CD14-positive monocyte (primary cell): Measurements from ENCODE around the gene PLS3. TPM values are rescaled to one million over a fixed set of nuclear protein-coding genes. Genes with fewer than 3 reads are reported as not detected.

Source experiments
- DNase-seq, 3 donors: peaks; one replicate each; pipeline ENCODE4 v3.0.0-alpha.2; 2011 to 2022
- H2AFZ ChIP-seq: 2 replicates; pipeline ENCODE4 v1.6.0; 2012; ENCODE audit warnings: mild to moderate bottlenecking, low read depth, low read length, inconsistent platforms; ENCODE audit not compliant: insufficient read depth, poor library complexity, severe bottlenecking
- H3K27ac ChIP-seq, 2 donors: 1 replicate in 1 of 2; 2 replicates in 1 of 2; pipeline ENCODE4 v1.5.1; 2012 to 2013; ENCODE audit warnings: low read length in 2 of 2, control low read depth in 1 of 2, inconsistent platforms in 1 of 2, low read depth in 1 of 2, mild to moderate bottlenecking in 1 of 2
- H3K27me3 ChIP-seq, 2 donors: one replicate each; pipeline versions ENCODE4 v1.6.0 to v1.6.1; 2011 to 2013; ENCODE audit warnings: low read length in 2 of 2; ENCODE audit not compliant: control insufficient read depth in 2 of 2, insufficient read depth in 2 of 2
- H3K36me3 ChIP-seq, 2 donors: replicated peaks in 1 of 2; 1 replicate in 1 of 2; 2 replicates in 1 of 2; pipeline versions ENCODE4 v1.5.1 to v1.6.1; 2012 to 2013; ENCODE audit warnings: low read length in 2 of 2, control low read depth in 1 of 2, inconsistent platforms in 1 of 2, mild to moderate bottlenecking in 1 of 2; ENCODE audit not compliant: insufficient read depth in 2 of 2, control insufficient read depth in 1 of 2
- H3K4me1 ChIP-seq, 2 donors: 1 replicate in 1 of 2; 2 replicates in 1 of 2; pipeline versions ENCODE4 v1.5.1 to v1.6.1; 2012 to 2013; ENCODE audit warnings: low read length in 2 of 2, control low read depth in 1 of 2, inconsistent platforms in 1 of 2, mild to moderate bottlenecking in 1 of 2, moderate library complexity in 1 of 2; ENCODE audit not compliant: insufficient read depth in 2 of 2, control insufficient read depth in 1 of 2
- H3K4me2 ChIP-seq: replicated peaks from 2 replicates; pipeline ENCODE3; 2012; ENCODE audit warnings: low read length, moderate library complexity, mild to moderate bottlenecking; ENCODE audit not compliant: poor library complexity, severe bottlenecking; ENCODE audit errors: extremely low read depth
- H3K4me3 ChIP-seq, 3 experiments: fragments of 200-600 bp in 1 of 3; sonication (generic) in 1 of 3; replicated peaks in 1 of 3; 1 replicate in 2 of 3; 2 replicates in 1 of 3; pipeline ENCODE4 v1.5.1; 2011 to 2013; ENCODE audit warnings: low read length in 3 of 3, mild to moderate bottlenecking in 3 of 3, control low read depth in 2 of 3, low read depth in 2 of 3, inconsistent platforms in 1 of 3, moderate library complexity in 1 of 3
- H3K79me2 ChIP-seq: 2 replicates; pipeline ENCODE4 v1.6.0; 2012; ENCODE audit warnings: mild to moderate bottlenecking, control low read depth, inconsistent platforms, low read length, moderate library complexity; ENCODE audit not compliant: insufficient read depth
- H3K9ac ChIP-seq: 2 replicates; pipeline ENCODE4 v1.6.0; 2017; ENCODE audit warnings: low read length, mild to moderate bottlenecking; ENCODE audit not compliant: insufficient read depth, poor library complexity, severe bottlenecking
- H3K9me3 ChIP-seq, 2 donors: replicated peaks in 1 of 2; 1 replicate in 1 of 2; 2 replicates in 1 of 2; pipeline versions ENCODE4 v1.5.1 to v1.6.1; 2012 to 2013; ENCODE audit warnings: low read length in 2 of 2, control low read depth in 1 of 2; ENCODE audit not compliant: control insufficient read depth in 1 of 2, insufficient read depth in 1 of 2
- H4K20me1 ChIP-seq: 2 replicates; pipeline ENCODE4 v1.6.0; 2012; ENCODE audit warnings: mild to moderate bottlenecking, low read length, control low read depth, moderate library complexity; ENCODE audit not compliant: insufficient read depth
- H3K27ac Mint-ChIP-seq, 7 donors: one replicate each; pipeline ENCODE4 v1.8.0; 2020; ENCODE audit warnings: mild to moderate bottlenecking in 7 of 7, mixed read lengths in 7 of 7, moderate library complexity in 6 of 7, inconsistent platforms in 2 of 7
- H3K27me3 Mint-ChIP-seq, 3 donors: one replicate each; pipeline ENCODE4 v1.8.0; 2021 to 2022; ENCODE audit warnings: low read depth in 3 of 3, mild to moderate bottlenecking in 3 of 3, mixed read lengths in 3 of 3, moderate library complexity in 3 of 3, inconsistent platforms in 1 of 3
- H3K36me3 Mint-ChIP-seq, 2 donors: one replicate each; pipeline ENCODE4 v1.8.0; 2020; ENCODE audit warnings: mixed read lengths in 2 of 2, inconsistent platforms in 1 of 2, mild to moderate bottlenecking in 1 of 2
- H3K4me1 Mint-ChIP-seq: one replicate; pipeline ENCODE4 v1.8.0; 2020; ENCODE audit warnings: mild to moderate bottlenecking, mixed read lengths
- H3K4me3 Mint-ChIP-seq, 2 donors: one replicate each; pipeline ENCODE4 v1.8.0; 2020; ENCODE audit warnings: mild to moderate bottlenecking in 2 of 2, mixed read lengths in 2 of 2, moderate library complexity in 1 of 2
- H3K9me3 Mint-ChIP-seq, 7 donors: one replicate each; pipeline ENCODE4 v1.8.0; 2020 to 2022; ENCODE audit warnings: mixed read lengths in 7 of 7, mild to moderate bottlenecking in 6 of 7, moderate library complexity in 6 of 7, inconsistent platforms in 2 of 7
- WGBS: methylation state at CpG from one replicate; pipeline ENCODE4 v1.1.5; 2013; ENCODE audit warnings: missing lambda C conversion rate; ENCODE audit not compliant: insufficient coverage; 5-methylcytosine and 5-hydroxymethylcytosine counted together
- intact Hi-C, 2 donors: fragments of 100-400 bp; cut with micrococcal nuclease; formaldehyde crosslinking; loops; one replicate each; pipeline versions ENCODE4 v1.15.0 to v1.15.1; 2023
- polyA plus RNA-seq, 3 donors: library from polyadenylated mRNA; depleted of rRNA in 1 of 3; unstranded in 2 of 3; stranded (reverse) in 1 of 3; fragments of 300-500 nt in 2 of 3; fragments of >200 nt in 1 of 3; fragmentation: Illumina TruSeq in 2 of 3; gene quantifications; 1 replicate in 2 of 3; 2 replicates in 1 of 3; pipeline ENCODE4 v1.2.3, GENCODE V29; 2012 to 2021
- TF ChIP-seq, protein P1 (sequence below): fragments of 200-600 bp; IDR thresholded peaks from one replicate; pipeline ENCODE4 v1.8.0; 2022; ENCODE audit warnings: antibody characterized with exemption, mild to moderate bottlenecking

PLS3 gene
- polyA plus RNA-seq, 3 donors: 0.16 TPM; not detected in 2

DNA sequence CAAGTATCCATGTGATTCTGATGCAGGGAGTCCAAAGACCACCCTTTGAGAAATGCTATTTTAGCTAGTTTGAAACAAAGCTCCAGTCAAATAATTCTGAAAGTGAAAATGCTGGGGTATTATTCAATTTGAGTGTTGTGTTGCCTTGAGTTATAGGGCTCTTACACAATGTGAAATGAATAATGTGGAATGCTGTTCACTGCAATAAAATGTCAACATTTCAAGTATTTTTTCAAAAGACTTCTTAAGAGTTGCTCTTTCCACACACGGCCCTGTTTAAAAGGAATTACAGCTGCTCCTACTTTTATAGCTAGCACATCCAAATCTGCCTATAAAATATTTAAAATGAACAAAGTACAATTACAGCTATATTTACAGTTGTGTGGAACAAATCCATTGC, 27.5 kb upstream of the PLS3 start:
- peaks cover 0 to 2% (median 0%) of the 10 kb centered on the region in 7 donors for H3K9me3 Mint-ChIP-seq
- no peaks in the 10 kb centered on the region for H3K9me3 ChIP-seq
- H3K4me3 Mint-ChIP-seq: no peak overlapping the region
- WGBS: no CpG with 5 or more reads among the region's 1 CpG
- H3K4me1 Mint-ChIP-seq: no peaks in the 10 kb centered on the region
- no peaks in the 10 kb centered on the region for H4K20me1 ChIP-seq
- peaks cover 1 to 18% (median 4%) of the 10 kb centered on the region in 3 donors for H3K27me3 Mint-ChIP-seq
- H3K27me3 ChIP-seq: no peaks in the 10 kb centered on the region
- H3K4me3 ChIP-seq: no peak overlapping the region
- no peaks in the 10 kb centered on the region for H3K4me1 ChIP-seq
- H3K27ac ChIP-seq: no peak overlapping the region
- no peak overlapping the region for H3K27ac Mint-ChIP-seq
- no peak for DNase-seq
- TF ChIP-seq, protein P1, sequence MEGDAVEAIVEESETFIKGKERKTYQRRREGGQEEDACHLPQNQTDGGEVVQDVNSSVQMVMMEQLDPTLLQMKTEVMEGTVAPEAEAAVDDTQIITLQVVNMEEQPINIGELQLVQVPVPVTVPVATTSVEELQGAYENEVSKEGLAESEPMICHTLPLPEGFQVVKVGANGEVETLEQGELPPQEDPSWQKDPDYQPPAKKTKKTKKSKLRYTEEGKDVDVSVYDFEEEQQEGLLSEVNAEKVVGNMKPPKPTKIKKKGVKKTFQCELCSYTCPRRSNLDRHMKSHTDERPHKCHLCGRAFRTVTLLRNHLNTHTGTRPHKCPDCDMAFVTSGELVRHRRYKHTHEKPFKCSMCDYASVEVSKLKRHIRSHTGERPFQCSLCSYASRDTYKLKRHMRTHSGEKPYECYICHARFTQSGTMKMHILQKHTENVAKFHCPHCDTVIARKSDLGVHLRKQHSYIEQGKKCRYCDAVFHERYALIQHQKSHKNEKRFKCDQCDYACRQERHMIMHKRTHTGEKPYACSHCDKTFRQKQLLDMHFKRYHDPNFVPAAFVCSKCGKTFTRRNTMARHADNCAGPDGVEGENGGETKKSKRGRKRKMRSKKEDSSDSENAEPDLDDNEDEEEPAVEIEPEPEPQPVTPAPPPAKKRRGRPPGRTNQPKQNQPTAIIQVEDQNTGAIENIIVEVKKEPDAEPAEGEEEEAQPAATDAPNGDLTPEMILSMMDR: no peak
- intact Hi-C loops: no loop called here
- no peaks in the 10 kb centered on the region for H3K36me3 ChIP-seq
- no peak overlapping the region for H2AFZ ChIP-seq
- H3K9ac ChIP-seq: no peak overlapping the region
- no peaks in the 10 kb centered on the region for H3K36me3 Mint-ChIP-seq
- H3K79me2 ChIP-seq: no peaks in the 10 kb centered on the region
- no peak overlapping the region for H3K4me2 ChIP-seq

DNA sequence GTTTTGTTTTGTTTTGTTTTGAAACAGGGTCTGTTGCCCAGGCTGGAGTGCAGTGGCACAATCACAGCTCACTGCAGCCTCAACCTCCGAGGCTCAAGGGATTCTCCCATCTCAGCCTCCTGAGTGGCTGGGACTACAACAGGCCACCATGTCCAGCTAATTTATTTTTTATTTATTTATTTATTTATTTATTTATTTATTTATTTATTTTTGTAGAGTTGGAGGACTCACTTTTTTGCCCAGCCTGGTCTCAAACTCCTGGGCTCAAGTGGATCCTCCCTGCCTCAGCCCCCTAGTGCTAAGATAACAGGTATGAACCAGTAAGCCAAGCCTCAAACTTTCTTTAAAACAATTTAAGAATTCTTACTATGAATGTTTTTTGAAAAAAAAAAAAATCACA, 26.6 kb upstream of the PLS3 start:
- no peak overlapping the region for H3K4me2 ChIP-seq
- no peak overlapping the region for H3K27ac ChIP-seq
- H2AFZ ChIP-seq: no peak overlapping the region
- Mint-ChIP-seq H3K4me1 (no peaks in the 10 kb centered on the region), H3K4me3 (no peak overlapping the region), H3K9me3 (peaks cover 0 to 2% (median 0%) of the 10 kb centered on the region in 7 donors), H3K36me3 (no peaks in the 10 kb centered on the region), H3K27me3 (peaks cover 1 to 18% (median 4%) of the 10 kb centered on the region in 3 donors), H3K27ac (no peak overlapping the region)
- no peaks in the 10 kb centered on the region for H3K4me1 ChIP-seq
- no peaks in the 10 kb centered on the region for H4K20me1 ChIP-seq
- H3K9ac ChIP-seq: no peak overlapping the region
- H3K79me2 ChIP-seq: no peaks in the 10 kb centered on the region
- intact Hi-C loops: no loop called here
- H3K9me3 ChIP-seq: no peaks in the 10 kb centered on the region
- TF ChIP-seq, protein P1: no peak
- H3K36me3 ChIP-seq: no peaks in the 10 kb centered on the region
- WGBS: no CpG with 5 or more reads among the region's 1 CpG
- no peak for DNase-seq
- no peak overlapping the region for H3K4me3 ChIP-seq
- H3K27me3 ChIP-seq: no peaks in the 10 kb centered on the region
